OCI-LY3 (cell line): ENCODE data around the gene EML1.

Experiments
- H2AFZ ChIP-seq: fragments of 200-600, 300-600 bp; shearing (Covaris generic); 2 replicates; pipeline ENCODE4 v1.6.0; 2014; ENCODE audit warnings: antibody characterized with exemption, low read depth, low read length
- H3K27ac ChIP-seq: fragments of 200-600, 300-600 bp; sonication (generic); 2 replicates; pipeline ENCODE4 v1.5.1; 2014; ENCODE audit warnings: mild to moderate bottlenecking, low read length, moderate library complexity, mixed read lengths
- H3K27me3 ChIP-seq: fragments of 200-600, 300-600 bp; sonication (generic); 2 replicates; pipeline ENCODE4 v1.6.1; 2014; ENCODE audit warnings: low read depth, low read length, mixed read lengths
- H3K36me3 ChIP-seq: fragments of 200-600, 300-600 bp; sonication (generic); replicated peaks from 2 replicates; pipeline ENCODE3; 2014; ENCODE audit warnings: low read depth, low read length, mixed read lengths
- H3K4me1 ChIP-seq: fragments of 300-600, 200-600 bp; sonication (generic); 2 replicates; pipeline ENCODE4 v1.6.1; 2014; ENCODE audit warnings: low read length, mixed read lengths
- H3K4me2 ChIP-seq: fragments of 200-600, 300-600 bp; sonication (generic); 2 replicates; pipeline ENCODE4 v1.6.1; 2014; ENCODE audit warnings: low read length, mixed read lengths
- H3K4me3 ChIP-seq: fragments of 300-600, 200-600 bp; sonication (generic); 2 replicates; pipeline ENCODE4 v1.5.1; 2014; ENCODE audit warnings: antibody characterized with exemption, mild to moderate bottlenecking, low read length, moderate library complexity
- H3K79me2 ChIP-seq: fragments of 300-600, 200-600 bp; shearing (Covaris generic); 2 replicates; pipeline ENCODE4 v1.6.1; 2014; ENCODE audit warnings: mild to moderate bottlenecking, low read length, mixed read lengths
- H3K9ac ChIP-seq: fragments of 300-600, 200-600 bp; shearing (Covaris generic); 2 replicates; pipeline ENCODE4 v1.6.0; 2014; ENCODE audit warnings: mild to moderate bottlenecking, low read length, moderate library complexity
- H3K9me3 ChIP-seq: fragments of 200-600, 300-600 bp; shearing (Covaris generic); 2 replicates; pipeline ENCODE4 v1.6.1; 2014; ENCODE audit warnings: low read length, mixed read lengths; ENCODE audit not compliant: insufficient read depth
- H4K20me1 ChIP-seq: fragments of 200-600, 300-600 bp; sonication (generic); 2 replicates; pipeline ENCODE4 v1.6.1; 2016; ENCODE audit warnings: low read length, mixed read lengths; ENCODE audit not compliant: insufficient read depth
- EZH2phosphoT487 ChIP-seq: fragments of 200-600 bp; shearing (Covaris generic); IDR thresholded peaks from 2 replicates; pipeline ENCODE4 v1.6.1; 2018; ENCODE audit warnings: antibody characterized with exemption, mixed run types, low read depth
- TF ChIP-seq, protein P1 (sequence below): fragments of 200-600, 300-600 bp; sonication (generic); IDR thresholded peaks from 2 replicates; pipeline ENCODE4 v1.5.1; 2014; ENCODE audit warnings: antibody characterized with exemption, low read length, low read depth

The EML1 gene

DNA sequence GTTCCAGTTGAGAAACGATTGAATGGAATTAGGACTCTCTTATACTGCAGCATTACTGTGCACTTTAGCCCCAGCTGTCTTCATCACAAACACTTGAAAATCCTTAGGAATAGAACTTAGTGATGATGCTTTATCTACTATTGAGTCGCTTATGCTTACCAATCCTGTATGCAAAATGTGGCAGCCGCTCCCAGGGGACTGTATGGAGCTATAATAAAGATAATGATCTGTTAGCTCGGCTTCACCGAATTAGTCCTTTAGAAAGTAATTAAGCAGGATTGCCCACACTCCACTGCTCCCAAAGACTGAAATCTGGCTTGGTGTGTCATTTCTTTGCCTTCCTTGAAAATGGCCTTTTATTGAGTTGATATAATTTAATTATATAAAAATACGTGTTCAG, 10.6 kb downstream of the EML1 start:
- no peak overlapping the region for H3K4me2 ChIP-seq
- no peak for TF ChIP-seq EZH2phosphoT487
- TF ChIP-seq, protein P1, sequence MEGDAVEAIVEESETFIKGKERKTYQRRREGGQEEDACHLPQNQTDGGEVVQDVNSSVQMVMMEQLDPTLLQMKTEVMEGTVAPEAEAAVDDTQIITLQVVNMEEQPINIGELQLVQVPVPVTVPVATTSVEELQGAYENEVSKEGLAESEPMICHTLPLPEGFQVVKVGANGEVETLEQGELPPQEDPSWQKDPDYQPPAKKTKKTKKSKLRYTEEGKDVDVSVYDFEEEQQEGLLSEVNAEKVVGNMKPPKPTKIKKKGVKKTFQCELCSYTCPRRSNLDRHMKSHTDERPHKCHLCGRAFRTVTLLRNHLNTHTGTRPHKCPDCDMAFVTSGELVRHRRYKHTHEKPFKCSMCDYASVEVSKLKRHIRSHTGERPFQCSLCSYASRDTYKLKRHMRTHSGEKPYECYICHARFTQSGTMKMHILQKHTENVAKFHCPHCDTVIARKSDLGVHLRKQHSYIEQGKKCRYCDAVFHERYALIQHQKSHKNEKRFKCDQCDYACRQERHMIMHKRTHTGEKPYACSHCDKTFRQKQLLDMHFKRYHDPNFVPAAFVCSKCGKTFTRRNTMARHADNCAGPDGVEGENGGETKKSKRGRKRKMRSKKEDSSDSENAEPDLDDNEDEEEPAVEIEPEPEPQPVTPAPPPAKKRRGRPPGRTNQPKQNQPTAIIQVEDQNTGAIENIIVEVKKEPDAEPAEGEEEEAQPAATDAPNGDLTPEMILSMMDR, result no peak
- H3K27me3 ChIP-seq, result no peaks in the 10 kb centered on the region
- H2AFZ ChIP-seq, result no peak overlapping the region
- H3K36me3 ChIP-seq, result peaks cover 3% of the 10 kb centered on the region
- H3K9ac ChIP-seq, result no peak overlapping the region
- H3K27ac ChIP-seq, result no peak overlapping the region
- no peak overlapping the region for H3K4me3 ChIP-seq
- H3K4me1 ChIP-seq, result peaks cover 7% of the 10 kb centered on the region; the same call in 1 of the 2 replicates
- no peaks in the 10 kb centered on the region for H3K9me3 ChIP-seq
- peaks cover 86% of the 10 kb centered on the region for H3K79me2 ChIP-seq
- H4K20me1 ChIP-seq, result peaks cover 40% of the 10 kb centered on the region

DNA sequence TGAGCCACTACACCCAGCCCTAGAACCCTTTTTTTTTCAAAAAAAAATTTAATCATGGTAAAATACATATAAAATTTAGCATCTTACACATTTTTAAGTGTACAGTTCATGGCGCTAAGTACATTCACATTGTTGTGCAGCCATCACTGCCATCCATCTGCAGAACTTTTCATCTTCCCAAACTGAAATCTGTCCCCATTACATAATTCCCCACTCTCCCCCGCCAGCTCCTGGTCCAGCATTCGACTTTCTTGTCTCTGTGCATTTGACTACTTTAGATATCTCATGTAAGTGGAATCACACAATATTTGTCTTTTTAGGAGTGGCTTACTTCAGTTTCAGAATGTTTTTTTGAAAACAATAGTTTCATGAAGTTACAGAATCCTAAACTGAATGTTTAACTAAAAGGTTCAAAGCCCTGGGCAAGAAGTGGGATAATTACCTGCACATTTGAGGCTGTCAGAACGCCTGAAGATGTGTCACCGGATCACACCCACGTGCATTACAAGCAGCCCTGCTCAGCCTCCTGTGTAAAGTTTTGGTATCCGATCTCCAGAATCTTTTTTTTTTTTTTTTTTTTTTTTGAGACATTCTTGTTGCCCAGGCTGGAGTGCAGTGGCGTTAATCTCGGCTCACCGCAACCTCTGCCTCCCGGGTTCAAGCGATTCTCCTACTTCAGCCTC, 12.7 kb downstream of the EML1 start:
- no peak overlapping the region for H2AFZ ChIP-seq
- no peak overlapping the region for H3K4me3 ChIP-seq
- no peaks in the 10 kb centered on the region for H3K27me3 ChIP-seq
- H3K27ac ChIP-seq, result no peak overlapping the region
- peaks cover 43% of the 10 kb centered on the region for H4K20me1 ChIP-seq
- peaks cover 5% of the 10 kb centered on the region for H3K36me3 ChIP-seq
- H3K4me2 ChIP-seq, result no peak overlapping the region
- TF ChIP-seq, protein P1, result no peak
- no peak for TF ChIP-seq EZH2phosphoT487
- peaks cover 79% of the 10 kb centered on the region for H3K79me2 ChIP-seq
- H3K4me1 ChIP-seq, result peaks cover 7% of the 10 kb centered on the region; the same call in 1 of the 2 replicates
- H3K9ac ChIP-seq, result no peak overlapping the region
- H3K9me3 ChIP-seq, result no peaks in the 10 kb centered on the region

DNA sequence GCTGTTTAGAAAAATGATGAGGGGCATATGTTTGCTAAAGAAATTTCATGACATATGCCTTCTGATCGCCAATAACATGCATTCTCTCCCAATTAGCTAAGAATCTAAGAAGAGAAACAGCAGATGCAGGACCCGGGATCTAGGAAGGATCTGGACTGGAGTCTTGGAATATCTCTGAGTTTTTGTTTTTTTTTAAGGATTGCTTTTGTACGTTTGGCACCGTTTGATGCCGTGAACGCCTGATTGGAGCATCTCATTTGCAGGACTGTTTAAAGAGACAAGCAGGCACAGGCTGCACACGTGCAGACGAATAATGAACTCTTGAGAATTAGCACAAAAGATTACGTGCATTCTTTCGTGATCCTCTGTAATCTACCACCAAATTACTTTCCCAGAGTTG, 13.6 kb downstream of the EML1 start:
- Histone ChIP-seq H3K4me3 (no peak overlapping the region), H2AFZ (no peak overlapping the region), H3K27me3 (no peaks in the 10 kb centered on the region), H3K79me2 (peaks cover 75% of the 10 kb centered on the region), H3K9me3 (no peaks in the 10 kb centered on the region), H3K36me3 (peaks cover 5% of the 10 kb centered on the region), H3K9ac (no peak overlapping the region), H4K20me1 (peaks cover 39% of the 10 kb centered on the region), H3K4me2 (no peak overlapping the region), H3K4me1 (peaks cover 3% of the 10 kb centered on the region; the same call in 1 of the 2 replicates), H3K27ac (no peak overlapping the region)
- no peak for TF ChIP-seq EZH2phosphoT487
- TF ChIP-seq, protein P1, result no peak

DNA sequence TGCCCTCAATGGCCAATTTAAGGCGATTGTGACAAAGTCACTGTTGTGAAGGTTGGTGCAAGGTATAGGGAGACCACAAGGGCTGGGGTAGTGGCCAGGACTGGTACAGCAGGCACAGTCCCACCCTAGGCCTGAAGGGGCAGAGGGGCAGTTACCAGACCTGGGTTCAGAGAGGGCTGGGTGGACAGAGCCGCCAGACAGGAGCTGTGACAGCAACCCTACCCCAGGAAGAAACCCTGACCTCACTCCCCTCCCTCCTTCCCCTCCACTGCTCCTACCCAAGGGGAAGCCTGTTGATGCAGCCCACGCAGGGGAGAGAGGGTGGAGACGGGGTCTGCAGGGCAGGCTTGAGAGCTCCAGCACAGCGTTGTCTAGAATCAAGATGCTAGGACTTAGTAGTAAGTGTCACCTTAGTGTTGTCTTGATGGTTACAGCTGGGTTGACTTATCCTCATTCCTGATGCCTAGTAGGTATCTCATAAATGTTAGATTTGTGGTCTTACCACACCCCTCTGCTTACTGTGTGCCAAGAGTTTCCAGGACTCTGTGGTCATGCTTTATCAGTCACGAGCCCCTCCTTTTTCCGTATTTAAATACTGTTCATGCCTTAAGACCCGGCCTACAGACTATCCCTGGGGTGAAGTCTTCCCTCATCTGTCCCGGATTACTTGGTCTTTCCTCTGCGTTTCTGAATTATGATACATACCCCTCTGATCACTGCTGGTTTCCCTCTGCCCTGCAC, 14.4 kb downstream of the EML1 start:
- Histone ChIP-seq H3K4me3 (no peak overlapping the region), H4K20me1 (peaks cover 33% of the 10 kb centered on the region), H3K36me3 (peaks cover 5% of the 10 kb centered on the region), H3K4me2 (no peak overlapping the region), H3K9ac (no peak overlapping the region), H3K27ac (no peak overlapping the region), H2AFZ (no peak overlapping the region), H3K4me1 (no peaks in the 10 kb centered on the region), H3K27me3 (no peaks in the 10 kb centered on the region), H3K79me2 (peaks cover 75% of the 10 kb centered on the region), H3K9me3 (no peaks in the 10 kb centered on the region)
- no peak for TF ChIP-seq EZH2phosphoT487
- TF ChIP-seq, protein P1, result no peak
